ENCODE data around the gene HACD4.
"Not testable (repeated sequence)": the region's sequence is repeated elsewhere in the genome, so short reads cannot be mapped to it uniquely, and the experiment has no call there.

Gene HACD4

DNA sequence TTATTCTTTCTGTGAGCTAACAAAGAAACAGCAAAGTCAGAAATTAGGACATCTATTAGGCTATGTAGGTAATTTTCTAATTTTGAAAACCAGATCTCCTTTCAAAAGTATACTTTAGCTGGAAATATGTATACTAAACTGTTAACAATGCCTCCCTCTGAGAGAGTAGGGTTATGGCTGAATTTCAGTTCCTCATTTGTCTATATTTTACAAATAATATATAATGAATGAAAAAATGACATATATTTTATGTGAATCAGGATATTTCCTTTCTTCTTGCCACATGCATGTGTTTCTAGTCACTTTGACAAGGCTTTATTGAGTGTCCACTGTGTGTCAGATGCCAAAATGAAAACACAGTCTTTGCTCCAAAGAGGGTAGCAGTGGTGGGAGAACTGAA lies 15.4 kb downstream of the HACD4 start:
- no peak for DNase-seq

DNA sequence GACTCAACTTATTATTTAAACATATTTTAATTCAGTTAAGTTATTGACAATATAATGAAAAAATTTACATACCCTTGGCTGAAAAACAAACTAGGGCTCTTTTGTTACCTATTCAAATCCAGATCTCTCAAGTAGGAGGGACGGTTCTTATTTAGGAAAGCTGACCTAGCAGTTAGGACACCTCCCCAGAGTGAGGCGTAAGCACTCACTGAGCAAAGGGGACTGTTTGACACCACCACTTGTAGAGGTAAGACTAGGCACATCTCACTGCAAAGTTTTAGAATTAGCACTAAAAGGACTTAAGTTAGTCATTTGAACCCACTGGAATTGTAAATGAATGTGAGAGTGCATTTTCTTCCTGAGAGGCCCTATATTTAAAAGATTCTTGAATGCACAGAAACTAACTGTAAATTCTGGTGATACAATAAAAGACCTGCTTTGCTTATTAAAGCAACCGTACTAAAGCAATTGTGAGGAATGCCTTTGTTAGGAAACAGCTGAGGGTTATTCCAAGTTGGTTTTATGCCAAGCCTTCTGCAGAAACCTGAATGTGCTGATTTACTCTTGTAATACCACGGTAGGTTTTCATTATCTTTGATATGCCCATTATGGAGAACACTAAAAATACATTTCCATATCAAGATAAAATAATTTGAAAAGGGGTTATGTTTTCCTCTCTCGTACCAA lies 16.2 kb downstream of the HACD4 start:
- DNase-seq: peak; percentile 46

DNA sequence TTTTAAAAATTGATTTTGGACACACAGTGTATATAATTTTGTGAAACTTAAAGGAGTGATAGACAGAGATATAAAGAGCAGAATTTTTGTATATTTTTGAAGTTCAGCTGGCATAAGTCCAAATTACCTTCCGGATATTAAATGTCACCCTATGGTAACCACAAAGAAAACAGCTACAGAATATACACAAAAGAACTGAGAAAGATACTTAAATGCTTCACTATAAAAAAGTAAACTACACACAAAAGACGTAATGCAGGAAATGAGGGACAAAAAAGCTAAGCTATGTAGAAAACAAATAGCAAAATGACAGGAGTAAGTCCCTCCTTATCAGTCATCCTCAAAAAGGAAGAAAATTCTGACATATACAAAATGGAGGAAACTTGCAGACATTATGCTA lies 29.4 kb downstream of the HACD4 start:
- DNase-seq: no peak

DNA sequence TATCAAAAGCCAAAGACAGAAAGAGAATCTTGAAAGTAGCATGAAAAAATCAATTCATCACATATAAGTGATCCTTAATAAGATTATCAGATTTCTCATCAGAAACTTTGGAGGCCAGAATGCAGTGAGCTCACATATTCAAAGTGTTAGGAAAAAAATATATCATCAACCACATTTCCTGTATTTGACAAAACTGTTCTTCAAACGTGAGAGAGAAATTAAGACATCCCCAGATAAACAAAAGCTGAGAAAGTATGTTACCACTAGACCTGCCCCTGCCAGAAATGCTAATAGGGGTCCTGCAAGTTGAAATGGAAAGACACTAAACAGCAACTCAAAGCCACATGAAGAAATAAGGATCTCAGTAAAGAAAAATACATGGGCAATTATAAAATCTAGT lies 29.9 kb downstream of the HACD4 start:
- DNase-seq: no peak

DNA sequence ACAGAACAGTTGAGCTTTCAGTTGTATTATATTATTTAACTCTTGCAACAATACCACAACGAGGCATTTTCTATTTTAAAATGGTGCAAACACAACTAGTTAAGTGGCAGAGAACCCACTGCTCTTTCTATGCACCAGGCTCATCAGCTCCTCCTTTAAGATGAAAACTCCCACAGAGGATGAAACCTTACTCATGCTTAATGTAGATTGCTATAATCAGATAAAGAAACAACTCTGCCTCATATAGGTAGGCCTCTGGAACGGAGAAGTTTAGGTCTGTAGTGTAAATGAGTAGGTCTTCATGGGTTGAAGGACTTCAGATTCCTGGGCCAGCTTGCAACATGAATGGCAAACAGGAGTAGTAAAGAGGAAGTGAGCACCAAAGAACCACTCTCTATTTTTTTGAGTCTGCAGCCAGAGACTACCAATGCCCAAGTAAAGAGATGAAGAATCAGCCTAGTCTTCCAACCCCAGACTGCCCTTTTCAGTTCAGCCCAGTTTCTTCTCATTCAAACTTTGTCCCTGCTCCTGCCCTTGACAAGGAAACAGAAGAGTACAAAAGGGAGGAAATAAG lies 33.9 kb downstream of the HACD4 start:
- DNase-seq: no peak

DNA sequence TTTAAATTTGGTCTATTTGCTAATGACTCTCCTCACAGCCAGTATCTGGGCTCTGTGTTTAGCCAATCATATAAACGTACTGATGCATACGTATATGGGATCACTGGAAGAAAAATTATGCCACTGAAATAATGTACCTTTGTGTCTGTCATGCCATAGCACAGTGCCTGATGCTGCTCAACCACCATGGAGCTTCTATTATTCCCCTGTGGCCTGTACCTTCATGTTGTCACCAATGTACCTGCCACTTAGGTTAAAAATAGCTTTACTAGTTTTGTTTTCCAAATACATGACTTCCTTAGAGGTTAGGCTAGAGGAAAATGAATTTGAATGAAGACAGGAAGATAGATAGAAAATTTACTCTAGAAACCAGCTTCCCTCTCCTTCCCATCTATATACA lies 34.6 kb downstream of the HACD4 start:
- no peak for DNase-seq

DNA sequence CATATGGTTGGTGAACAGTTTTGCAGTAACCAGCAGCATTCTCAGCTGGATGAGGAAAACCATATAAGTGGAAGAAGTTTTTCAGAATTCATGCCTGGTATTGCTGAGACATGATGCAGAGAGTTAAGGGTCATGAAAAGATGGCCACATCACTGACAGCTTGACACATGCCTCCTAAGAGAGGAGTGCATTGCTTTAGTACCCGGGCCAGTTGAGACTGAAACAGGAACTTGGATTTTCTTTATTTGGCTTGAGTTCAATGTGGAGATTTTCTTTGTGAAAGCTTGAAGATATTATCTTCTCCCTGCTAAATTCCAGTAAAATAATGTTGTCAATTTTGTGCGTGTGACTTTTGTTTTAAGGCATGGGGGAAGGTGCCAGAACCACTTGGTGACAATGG lies 35.8 kb downstream of the HACD4 start:
- DNase-seq: no peak

DNA sequence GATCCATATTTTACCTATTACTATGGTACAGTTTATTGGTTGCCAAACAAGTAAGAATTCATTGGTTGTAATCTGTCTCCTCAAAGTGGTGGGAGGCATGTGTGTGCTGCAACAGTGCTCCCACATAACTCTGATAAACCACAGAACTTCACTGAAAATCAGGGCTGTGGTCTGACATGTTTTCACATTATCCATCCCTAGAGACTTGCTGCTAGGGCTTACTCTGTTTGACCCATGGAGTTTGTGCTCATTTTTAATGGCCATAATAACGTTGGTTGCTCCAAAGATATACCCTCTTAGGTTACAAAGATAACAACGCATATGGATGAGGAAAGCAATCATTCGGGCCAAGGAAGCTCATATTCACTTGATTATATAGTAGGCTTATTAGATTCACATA lies 37.0 kb downstream of the HACD4 start:
- no peak for DNase-seq

DNA sequence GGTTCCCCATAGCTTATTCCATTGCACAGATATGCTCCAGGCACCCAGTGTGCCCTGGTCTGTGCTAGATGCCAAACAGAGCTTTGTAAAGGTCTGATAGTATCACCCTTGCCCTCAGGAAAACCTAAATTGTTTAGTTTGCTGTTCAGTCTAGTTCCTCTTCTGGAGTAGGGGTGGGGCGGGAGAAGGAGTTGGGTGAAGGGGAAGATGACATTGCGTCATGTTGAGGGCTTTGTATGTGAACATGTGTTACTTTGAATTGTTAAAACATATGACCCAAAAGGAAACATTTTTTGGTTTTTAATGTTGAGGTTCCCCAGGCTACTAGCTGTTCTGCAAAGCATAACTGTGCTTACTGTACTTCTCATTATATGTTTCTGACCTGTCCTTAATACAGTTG lies 40.6 kb downstream of the HACD4 start:
- DNase-seq: no peak

DNA sequence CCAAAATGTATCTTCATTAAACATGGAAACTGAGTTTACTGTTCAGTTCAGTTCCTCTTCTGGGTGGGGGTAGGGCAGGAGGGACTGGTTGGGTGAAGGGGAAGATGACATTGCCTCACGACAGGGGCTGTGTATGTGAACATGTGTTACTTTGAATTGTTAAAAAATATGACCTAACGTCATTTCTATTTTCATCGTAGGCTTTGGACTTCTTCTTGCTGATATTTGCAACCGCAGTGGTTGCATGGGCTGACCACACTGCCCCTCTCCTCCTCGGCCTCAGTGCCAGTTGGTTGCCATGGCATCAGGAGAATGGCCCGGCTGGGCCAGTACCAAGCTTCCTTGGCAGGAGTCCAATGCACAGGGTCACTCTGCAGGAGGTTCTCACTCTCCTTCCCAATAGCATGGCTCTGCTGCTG lies 41.5 kb downstream of the HACD4 start:
- DNase-seq: no peak

DNA sequence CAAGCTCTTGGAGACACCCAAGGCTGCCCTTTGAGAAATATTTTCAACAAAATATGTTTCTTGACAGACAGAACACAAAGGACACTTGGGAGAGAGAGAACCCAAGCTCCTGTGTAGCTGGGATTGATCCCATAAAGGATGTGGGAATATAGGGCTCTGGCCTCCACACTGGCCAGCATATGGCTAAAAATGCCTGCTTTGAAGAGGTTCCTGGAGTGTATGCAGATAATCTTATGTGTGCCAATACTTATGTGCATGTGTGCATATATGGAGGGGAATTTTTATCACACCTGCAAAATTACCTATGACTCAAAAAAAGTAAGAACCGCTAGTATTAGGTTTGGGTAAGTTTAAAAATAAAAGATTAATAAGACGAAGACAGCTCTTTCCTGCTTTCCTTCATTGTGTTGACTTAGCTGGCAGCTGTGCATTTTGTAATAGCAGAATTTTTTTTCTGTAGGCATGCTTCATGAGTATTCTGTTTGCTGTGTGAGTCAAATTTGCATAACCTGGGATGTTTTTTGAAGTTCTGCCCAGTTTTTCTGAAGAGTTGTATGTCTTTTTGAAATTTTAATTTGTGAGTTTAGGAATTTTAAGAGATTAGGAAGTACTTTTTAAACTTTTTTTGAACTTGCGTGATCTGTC lies 42.6 kb downstream of the HACD4 start:
- DNase-seq: no peak

DNA sequence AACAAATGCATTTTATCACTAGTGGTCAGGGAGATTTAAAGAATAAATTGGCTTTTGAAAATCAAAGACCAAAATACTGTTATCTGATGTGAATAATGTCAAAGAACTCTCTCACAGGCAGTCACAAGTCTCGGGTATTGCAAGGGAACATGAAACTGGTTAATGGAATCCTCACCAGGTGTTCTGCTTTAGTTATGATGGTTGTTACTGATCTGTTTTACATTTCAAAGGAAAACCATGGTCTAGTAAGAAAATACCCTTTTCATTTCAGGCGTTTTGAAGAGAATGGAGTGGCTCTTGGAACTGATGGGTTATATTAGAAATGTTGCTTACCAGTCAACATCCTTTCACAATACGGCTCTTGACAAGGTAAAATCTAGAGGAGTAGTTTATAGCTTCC lies 43.4 kb downstream of the HACD4 start:
- no peak for DNase-seq

DNA sequence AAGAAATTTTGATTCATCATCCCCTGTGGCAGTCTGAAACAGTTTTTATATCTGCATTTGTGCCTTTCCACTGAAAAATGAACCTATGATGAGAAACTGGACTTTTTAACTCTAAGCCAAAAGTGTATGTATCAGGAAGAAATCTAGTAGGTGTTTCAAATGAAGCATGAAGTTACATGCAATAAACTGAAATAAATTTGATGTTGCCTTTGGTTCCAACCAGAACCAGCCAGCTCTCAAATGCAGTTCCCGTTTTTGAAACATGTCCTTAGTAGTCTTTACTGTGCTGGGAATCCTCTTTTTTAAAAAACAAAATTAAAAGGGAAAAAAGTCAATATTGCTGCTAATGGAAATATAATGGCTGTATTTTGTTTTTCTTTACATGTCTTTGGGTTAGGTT lies 43.9 kb downstream of the HACD4 start:
- DNase-seq: no peak

DNA sequence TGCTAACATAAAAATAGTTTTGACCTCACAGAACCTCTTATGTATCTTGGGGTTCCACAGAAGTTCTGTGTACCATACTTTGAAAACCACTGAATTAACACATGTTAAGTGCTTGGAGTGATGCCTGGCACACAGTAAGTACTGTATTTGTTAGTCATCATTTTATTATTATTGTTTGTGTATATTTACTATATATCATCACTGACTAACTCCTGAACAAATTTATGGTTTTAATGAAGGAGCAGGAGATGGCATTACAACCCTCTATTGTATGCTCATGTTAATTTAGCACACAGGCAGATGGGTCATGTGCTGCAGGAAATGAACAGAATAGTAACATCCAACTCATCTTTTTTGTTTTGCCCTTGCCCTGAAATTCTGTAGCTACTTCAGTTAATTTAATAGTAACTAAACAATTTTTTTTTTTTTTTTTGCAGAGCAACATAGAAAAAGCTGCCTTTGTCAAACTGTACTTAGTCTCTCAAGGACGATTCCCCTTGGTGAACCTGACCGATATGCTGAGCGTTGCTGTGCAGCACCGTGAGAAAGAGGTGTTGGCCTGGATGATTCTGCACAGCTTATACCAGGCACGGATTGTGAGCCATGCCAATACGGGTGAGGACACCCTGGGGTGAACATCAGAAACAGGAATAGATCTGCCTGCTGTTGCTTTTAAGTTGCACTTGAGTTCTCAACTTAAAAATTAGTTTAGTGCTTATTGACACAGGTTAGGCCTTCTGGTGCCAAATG lies 45.4 kb downstream of the HACD4 start:
- DNase-seq: no peak

DNA sequence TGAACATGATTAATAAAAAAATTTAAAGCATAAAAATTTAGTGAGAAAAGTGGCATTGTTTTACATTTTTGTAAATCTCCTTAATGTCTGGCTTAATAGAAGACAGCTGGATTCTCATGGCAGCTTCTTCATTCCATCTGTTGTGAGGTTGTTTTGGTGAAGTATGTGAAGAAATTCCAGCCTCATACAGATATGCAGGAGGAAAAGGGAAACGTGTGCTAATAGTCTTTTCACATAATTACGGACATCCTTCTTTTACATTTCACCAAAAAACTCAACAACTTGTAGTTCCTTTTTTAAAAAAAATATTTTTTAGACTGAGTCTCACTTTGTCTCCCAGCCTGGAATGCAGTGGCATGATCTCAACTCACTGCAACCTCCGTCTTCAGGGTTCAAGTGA lies 46.9 kb downstream of the HACD4 start:
- DNase-seq: no peak

DNA sequence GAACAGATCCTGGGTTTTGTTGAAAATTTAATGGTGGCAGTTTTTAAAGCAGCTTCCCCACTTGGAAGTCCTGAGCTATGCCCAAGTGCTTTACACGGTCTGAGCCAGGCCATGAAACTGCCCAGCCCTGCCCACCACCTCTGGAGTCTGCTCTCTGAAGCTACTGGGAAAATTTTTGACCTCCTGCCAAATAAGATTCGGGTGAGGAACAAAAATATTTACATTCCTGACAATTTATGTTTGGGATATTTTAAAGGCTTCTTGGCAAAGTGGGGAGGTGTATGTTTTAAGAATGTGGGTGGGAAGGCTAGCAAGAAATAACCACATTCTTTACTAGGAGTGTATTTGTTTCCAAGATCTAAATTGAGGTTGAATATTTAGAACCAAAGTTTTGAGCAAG lies 50.0 kb downstream of the HACD4 start:
- DNase-seq: no peak

DNA sequence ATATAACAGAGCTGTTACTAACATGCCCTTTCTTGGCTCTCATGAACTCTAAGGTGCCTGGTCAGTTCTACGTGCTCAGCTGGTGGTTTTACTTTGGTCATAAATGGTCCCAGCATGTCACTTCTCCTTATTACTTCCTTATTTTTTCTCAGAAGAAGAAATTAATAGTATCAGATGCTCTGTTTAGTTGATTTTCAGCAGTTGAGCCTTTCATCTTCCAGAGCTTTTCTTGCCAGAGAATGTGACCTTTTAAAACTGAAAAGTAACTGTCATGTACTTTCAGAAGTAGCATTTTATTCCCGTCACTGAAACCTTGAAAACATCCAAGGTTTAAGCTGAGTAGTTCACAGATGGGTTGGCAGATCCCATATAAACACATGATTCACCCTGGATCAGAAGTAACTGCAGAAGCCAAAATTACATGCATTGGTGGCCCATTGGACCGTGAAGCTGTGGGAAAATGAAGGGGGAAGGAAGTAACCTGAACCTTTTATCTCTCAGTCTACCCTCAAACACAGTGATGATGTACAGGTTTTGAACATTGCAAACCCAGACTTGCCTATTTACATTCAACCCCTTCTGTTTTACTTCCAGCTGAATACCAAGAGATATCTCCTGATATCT lies 50.5 kb downstream of the HACD4 start:
- no peak for DNase-seq

DNA sequence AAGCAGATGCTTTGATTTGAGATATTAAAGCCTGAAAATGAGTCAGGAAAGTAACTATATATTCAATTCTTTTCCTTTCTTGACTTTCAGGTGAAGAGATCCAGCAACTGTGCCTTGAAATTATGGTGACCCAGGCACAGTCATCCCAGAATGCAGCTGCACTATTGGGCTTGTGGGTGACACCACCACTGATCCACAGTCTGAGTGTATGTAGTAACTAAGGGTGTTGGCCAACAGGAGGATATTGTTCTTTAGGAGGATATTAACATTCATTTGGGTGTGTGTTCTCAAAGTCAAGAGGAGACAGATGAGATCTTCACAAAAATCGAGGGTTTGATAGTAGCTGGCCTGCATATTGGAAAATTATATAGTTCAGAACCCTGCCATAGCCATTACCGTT lies 53.2 kb downstream of the HACD4 start:
- no peak for DNase-seq

DNA sequence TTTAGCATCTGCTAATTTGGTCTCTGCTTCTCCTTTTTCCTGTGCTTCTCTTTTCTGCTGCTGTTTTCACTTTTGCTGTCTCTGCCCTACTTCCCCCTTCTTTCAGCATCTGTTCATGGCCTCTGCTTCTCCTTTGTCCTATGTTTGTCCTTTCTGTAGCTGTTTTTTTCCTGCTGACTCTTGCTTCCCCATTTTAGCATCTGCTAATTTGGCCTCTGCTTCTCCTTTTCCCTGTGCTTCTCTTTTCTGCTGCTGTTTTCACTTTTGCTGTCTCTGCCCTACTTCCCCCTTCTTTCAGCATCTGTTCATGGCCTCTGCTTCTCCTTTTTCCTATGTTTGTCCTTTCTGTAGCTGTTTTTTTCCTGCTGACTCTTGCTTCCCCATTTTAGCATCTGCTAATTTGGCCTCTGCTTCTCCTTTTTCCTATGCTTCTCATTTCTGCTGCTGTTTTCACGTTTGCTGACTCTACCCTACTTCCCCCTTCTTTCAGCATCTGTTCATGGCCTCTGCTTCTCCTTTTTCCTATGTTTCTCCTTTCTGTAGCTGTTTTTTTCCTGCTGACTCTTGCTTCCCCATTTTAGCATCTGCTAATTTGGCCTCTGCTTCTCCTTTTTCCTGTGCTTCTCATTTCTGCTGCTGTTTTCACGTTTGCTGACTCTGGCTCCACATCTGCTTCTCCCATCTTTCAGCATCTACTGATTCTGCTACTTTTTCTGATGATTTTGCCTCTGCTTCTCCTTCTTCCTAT lies 57.1 kb downstream of the HACD4 start:
- not testable (repeated sequence) for DNase-seq

DNA sequence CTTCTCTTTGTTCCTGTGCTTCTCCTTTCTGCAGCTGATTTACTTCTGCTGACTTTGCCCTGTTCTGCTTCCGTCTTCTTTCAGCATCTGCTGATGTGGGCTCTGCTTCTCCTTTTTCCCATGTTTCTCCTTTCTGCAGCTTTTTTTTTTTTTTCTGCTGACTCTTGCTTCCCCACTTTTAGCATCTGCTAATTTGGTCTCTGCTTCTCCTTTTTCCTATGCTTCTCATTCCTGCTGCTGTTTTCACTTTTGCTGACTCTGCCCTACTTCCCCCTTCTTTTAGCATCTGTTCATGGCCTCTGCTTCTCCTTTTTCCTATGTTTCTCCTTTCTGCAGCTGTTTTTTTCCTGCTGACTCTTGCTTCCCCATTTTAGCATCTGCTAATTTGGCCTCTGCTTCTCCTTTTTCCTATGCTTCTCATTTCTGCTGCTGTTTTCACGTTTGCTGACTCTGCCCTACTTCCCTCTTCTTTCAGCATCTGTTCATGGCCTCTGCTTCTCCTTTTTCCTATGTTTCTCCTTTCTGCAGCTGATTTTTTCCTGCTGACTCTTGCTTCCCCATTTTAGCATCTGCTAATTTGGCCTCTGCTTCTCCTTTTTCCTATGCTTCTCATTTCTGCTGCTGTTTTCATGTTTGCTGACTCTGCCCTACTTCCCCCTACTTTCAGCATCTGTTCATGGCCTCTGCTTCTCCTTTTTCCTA lies 58.0 kb downstream of the HACD4 start:
- not testable (repeated sequence) for DNase-seq

DNA sequence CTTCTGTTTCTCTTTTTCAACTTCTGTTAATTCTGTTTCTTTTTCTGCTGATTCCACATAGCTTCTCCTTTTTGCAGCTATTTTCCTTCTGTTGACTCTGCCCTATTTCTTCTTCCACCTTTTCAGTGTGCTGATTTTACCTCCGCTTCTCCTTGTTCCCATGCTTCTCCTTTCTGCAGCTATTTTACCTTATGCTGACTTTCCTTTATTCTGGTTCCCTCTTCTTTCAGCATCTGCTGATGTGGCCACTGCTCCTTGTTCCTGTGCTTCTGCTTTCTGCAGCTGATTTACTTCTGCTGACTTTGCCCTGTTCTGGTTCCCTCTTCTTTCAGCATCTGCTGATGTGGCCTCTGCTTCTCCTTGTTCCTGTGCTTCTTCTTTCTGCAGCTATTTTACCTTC lies 58.8 kb downstream of the HACD4 start:
- DNase-seq: no peak

Measured in NCI-H1105 treated with DMSO at 0.1 percent for 48 hours (cell line).